ENCODE results near the gene BACH2.

The BACH2 gene

DNA sequence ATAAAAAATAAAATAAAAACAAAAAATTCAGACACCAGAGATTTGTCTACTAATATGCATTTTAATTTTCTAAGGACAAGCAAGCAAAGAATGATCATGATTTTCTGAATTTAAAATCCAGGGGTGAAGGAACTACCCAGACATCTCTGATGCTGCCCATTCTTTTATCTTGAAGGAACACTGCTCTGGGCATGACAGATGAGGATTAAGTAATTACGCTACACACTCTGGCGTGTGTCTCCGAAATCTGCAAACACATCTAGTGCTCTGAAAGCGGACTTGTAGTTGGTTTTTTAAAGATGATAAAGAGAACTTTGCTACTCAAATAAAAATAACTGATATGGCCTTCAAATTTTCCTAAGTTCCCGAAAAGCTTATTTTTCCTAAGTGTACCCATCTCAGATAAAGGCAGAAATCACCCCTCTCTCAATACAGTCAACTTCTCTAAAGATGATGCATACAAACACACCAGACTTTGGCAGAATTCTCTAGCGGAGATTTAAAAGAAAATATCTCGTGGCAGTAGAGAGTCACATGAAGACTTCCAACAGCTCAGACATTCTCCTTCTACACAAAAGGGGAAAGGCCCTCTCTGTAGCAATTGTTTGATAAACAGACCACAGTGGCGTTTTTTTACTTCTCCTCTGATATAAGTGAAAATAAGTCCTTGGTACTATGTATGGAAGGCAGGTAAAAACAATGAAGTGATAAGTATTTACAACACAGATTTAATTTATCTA lies 133.8 kb downstream of the BACH2 start:
- Histone ChIP-seq H3K9ac (ENCODE audit: low read length) (no peak overlapping the region), H3K9me3 (ENCODE audit: control insufficient read depth, low read length) (no peaks in the 10 kb centered on the region)

GRCh38 chr6:90160013-90160412 lies 136.6 kb downstream of the BACH2 start:
- Histone ChIP-seq H3K4me1 (ENCODE audit: control insufficient read depth, insufficient read depth, low read length) (no peaks in the 10 kb centered on the region), H3K4me3 (ENCODE audit: low read length) (no peak overlapping the region), H3K27me3 (ENCODE audit: control insufficient read depth, insufficient read depth, low read length) (no peaks in the 10 kb centered on the region), H3K9me3 (ENCODE audit: control insufficient read depth, low read length) (no peaks in the 10 kb centered on the region), H3K9ac (ENCODE audit: low read length) (no peak overlapping the region), H3K36me3 (ENCODE audit: control insufficient read depth, insufficient read depth, low read length) (no peaks in the 10 kb centered on the region)

More for the DNA sequence above, 133.8 kb downstream of the BACH2 start:
- Histone ChIP-seq H3K4me1 (ENCODE audit: control insufficient read depth, insufficient read depth, low read length) (no peaks in the 10 kb centered on the region), H3K27me3 (ENCODE audit: control insufficient read depth, insufficient read depth, low read length) (no peaks in the 10 kb centered on the region), H3K36me3 (ENCODE audit: control insufficient read depth, insufficient read depth, low read length) (no peaks in the 10 kb centered on the region), H3K4me3 (ENCODE audit: low read length) (no peak overlapping the region)

DNA sequence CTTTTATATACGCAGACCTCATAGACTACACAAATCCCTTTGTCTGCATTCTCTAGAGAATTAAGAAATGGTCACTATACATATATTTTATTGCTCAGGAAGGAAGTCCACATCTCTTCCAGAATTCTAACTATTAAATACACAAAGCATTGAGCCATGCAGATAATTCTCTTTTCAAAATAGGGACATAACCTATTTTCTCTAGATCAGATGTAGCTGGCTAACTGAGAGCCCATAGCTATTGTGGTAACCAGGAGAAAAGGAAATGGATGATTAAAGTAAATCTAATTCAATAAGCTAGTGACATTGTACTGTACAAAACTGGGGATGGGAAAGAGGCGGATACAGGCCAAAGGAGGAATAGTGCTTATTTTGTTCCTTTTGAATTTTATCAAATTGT lies 137.2 kb downstream of the BACH2 start:
- Histone ChIP-seq H3K27me3 (ENCODE audit: control insufficient read depth, insufficient read depth, low read length) (no peaks in the 10 kb centered on the region), H3K9me3 (ENCODE audit: control insufficient read depth, low read length) (no peaks in the 10 kb centered on the region), H3K4me1 (ENCODE audit: control insufficient read depth, insufficient read depth, low read length) (no peaks in the 10 kb centered on the region), H3K9ac (ENCODE audit: low read length) (no peak overlapping the region), H3K4me3 (ENCODE audit: low read length) (no peak overlapping the region), H3K36me3 (ENCODE audit: control insufficient read depth, insufficient read depth, low read length) (no peaks in the 10 kb centered on the region)

GRCh38 chr6:90158936-90159335 lies 137.7 kb downstream of the BACH2 start:
- H3K27me3 ChIP-seq (ENCODE audit: control insufficient read depth, insufficient read depth, low read length): no peaks in the 10 kb centered on the region
- H3K9me3 ChIP-seq (ENCODE audit: control insufficient read depth, low read length): no peaks in the 10 kb centered on the region
- H3K9ac ChIP-seq (ENCODE audit: low read length): no peak overlapping the region
- H3K4me3 ChIP-seq (ENCODE audit: low read length): no peak overlapping the region
- H3K4me1 ChIP-seq (ENCODE audit: control insufficient read depth, insufficient read depth, low read length): no peaks in the 10 kb centered on the region
- H3K36me3 ChIP-seq (ENCODE audit: control insufficient read depth, insufficient read depth, low read length): no peaks in the 10 kb centered on the region

DNA sequence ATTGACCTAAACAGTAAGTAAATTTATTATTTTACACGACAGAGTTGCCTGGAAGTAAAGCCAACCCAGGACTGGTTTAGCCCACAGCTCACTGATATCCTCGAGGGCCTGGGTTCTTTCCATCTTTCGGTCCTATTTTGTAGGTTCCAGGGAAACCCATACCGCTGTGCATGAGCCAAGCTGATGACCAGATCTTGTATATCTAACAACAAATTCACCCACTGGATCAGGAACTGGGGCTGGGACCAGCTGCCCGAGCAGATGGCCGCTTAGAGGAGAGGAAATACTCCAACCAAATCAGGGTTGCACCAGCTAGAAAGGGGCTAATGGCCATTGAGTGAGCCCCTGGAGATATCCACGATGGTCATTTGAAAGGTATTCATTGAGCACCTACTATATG lies 139.2 kb downstream of the BACH2 start:
- H3K36me3 ChIP-seq (ENCODE audit: control insufficient read depth, insufficient read depth, low read length): no peaks in the 10 kb centered on the region
- no peak overlapping the region for H3K4me3 ChIP-seq (ENCODE audit: low read length)
- H3K9me3 ChIP-seq (ENCODE audit: control insufficient read depth, low read length): no peaks in the 10 kb centered on the region
- no peak overlapping the region for H3K9ac ChIP-seq (ENCODE audit: low read length)
- no peaks in the 10 kb centered on the region for H3K4me1 ChIP-seq (ENCODE audit: control insufficient read depth, insufficient read depth, low read length)
- H3K27me3 ChIP-seq (ENCODE audit: control insufficient read depth, insufficient read depth, low read length): no peaks in the 10 kb centered on the region

DNA sequence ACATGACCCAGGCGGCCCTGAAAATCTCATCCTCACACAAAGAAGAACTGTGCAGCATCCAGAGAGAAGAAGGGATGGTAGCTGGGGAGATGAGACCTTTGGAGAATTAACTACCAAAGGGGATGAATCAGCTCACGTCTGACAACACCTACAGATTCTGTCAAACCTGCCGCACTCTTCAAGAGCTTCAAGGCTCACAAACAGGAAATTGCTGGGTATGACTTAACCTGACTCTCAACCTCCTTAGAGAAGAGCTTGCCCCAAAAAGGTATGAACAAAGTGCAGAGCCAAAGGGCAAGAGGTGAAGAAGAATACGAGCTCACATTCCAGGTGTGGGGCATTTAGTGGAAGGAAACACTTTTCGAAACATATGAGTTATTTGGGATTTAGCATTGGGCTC lies 139.8 kb downstream of the BACH2 start:
- Histone ChIP-seq H3K27me3 (ENCODE audit: control insufficient read depth, insufficient read depth, low read length) (no peaks in the 10 kb centered on the region), H3K36me3 (ENCODE audit: control insufficient read depth, insufficient read depth, low read length) (no peaks in the 10 kb centered on the region), H3K4me1 (ENCODE audit: control insufficient read depth, insufficient read depth, low read length) (no peaks in the 10 kb centered on the region), H3K9ac (ENCODE audit: low read length) (no peak overlapping the region), H3K4me3 (ENCODE audit: low read length) (no peak overlapping the region), H3K9me3 (ENCODE audit: control insufficient read depth, low read length) (no peaks in the 10 kb centered on the region)

- H3K9ac ChIP-seq (ENCODE audit: low read length): no peak overlapping the region
- no peaks in the 10 kb centered on the region for H3K27me3 ChIP-seq (ENCODE audit: control insufficient read depth, insufficient read depth, low read length)
- no peaks in the 10 kb centered on the region for H3K4me1 ChIP-seq (ENCODE audit: control insufficient read depth, insufficient read depth, low read length)
- no peaks in the 10 kb centered on the region for H3K9me3 ChIP-seq (ENCODE audit: control insufficient read depth, low read length)
- H3K36me3 ChIP-seq (ENCODE audit: control insufficient read depth, insufficient read depth, low read length): no peaks in the 10 kb centered on the region
- H3K4me3 ChIP-seq (ENCODE audit: low read length): no peak overlapping the region
These were observed 141.7 kb downstream of the BACH2 start for GRCh38 chr6:90154755-90155470.

GRCh38 chr6:90151576-90152422 lies 144.8 kb downstream of the BACH2 start:
- no peaks in the 10 kb centered on the region for H3K27me3 ChIP-seq (ENCODE audit: control insufficient read depth, insufficient read depth, low read length)
- H3K4me1 ChIP-seq (ENCODE audit: control insufficient read depth, insufficient read depth, low read length): no peaks in the 10 kb centered on the region
- H3K9me3 ChIP-seq (ENCODE audit: control insufficient read depth, low read length): no peaks in the 10 kb centered on the region
- H3K36me3 ChIP-seq (ENCODE audit: control insufficient read depth, insufficient read depth, low read length): no peaks in the 10 kb centered on the region
- no peak overlapping the region for H3K4me3 ChIP-seq (ENCODE audit: low read length)
- no peak overlapping the region for H3K9ac ChIP-seq (ENCODE audit: low read length)

GRCh38 chr6:90149280-90149679 lies 147.4 kb downstream of the BACH2 start:
- H3K4me3 ChIP-seq (ENCODE audit: low read length): no peak overlapping the region
- no peaks in the 10 kb centered on the region for H3K27me3 ChIP-seq (ENCODE audit: control insufficient read depth, insufficient read depth, low read length)
- no peaks in the 10 kb centered on the region for H3K9me3 ChIP-seq (ENCODE audit: control insufficient read depth, low read length)
- no peak overlapping the region for H3K9ac ChIP-seq (ENCODE audit: low read length)
- H3K4me1 ChIP-seq (ENCODE audit: control insufficient read depth, insufficient read depth, low read length): no peaks in the 10 kb centered on the region
- H3K36me3 ChIP-seq (ENCODE audit: control insufficient read depth, insufficient read depth, low read length): no peaks in the 10 kb centered on the region

DNA sequence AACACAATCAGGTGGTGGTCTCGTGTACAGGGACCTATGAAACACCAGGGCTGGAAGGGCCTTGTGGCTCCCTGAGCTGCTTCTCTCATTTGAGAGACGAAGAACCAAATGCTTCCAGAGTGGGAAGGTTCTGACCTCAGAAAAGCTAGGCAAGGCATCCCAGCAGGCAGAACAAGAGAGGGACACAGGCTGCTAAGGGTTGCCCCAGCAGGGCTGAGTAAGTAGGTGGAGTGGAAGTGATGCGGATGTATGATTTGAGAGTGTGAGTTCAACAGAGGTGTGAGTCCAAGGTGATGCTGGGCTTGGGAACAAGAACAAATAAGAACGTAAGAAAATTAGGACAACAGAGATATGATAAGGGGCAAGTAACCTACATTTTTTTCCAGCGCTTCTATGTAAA lies 147.8 kb downstream of the BACH2 start:
- H3K27me3 ChIP-seq (ENCODE audit: control insufficient read depth, insufficient read depth, low read length): no peaks in the 10 kb centered on the region
- no peaks in the 10 kb centered on the region for H3K36me3 ChIP-seq (ENCODE audit: control insufficient read depth, insufficient read depth, low read length)
- no peaks in the 10 kb centered on the region for H3K4me1 ChIP-seq (ENCODE audit: control insufficient read depth, insufficient read depth, low read length)
- H3K9ac ChIP-seq (ENCODE audit: low read length): no peak overlapping the region
- H3K4me3 ChIP-seq (ENCODE audit: low read length): no peak overlapping the region
- no peaks in the 10 kb centered on the region for H3K9me3 ChIP-seq (ENCODE audit: control insufficient read depth, low read length)

- no peaks in the 10 kb centered on the region for H3K4me1 ChIP-seq (ENCODE audit: control insufficient read depth, insufficient read depth, low read length)
- no peak overlapping the region for H3K9ac ChIP-seq (ENCODE audit: low read length)
- no peak overlapping the region for H3K4me3 ChIP-seq (ENCODE audit: low read length)
These were observed 149.6 kb downstream of the BACH2 start for GRCh38 chr6:90146921-90147649.

More at GRCh38 chr6:90146921-90147649, 149.6 kb downstream of the BACH2 start:
- H3K27me3 ChIP-seq (ENCODE audit: control insufficient read depth, insufficient read depth, low read length): no peaks in the 10 kb centered on the region
- H3K9me3 ChIP-seq (ENCODE audit: control insufficient read depth, low read length): no peaks in the 10 kb centered on the region
- no peaks in the 10 kb centered on the region for H3K36me3 ChIP-seq (ENCODE audit: control insufficient read depth, insufficient read depth, low read length)
